ENCODE results near the gene MUC4.

MUC4 gene

DNA sequence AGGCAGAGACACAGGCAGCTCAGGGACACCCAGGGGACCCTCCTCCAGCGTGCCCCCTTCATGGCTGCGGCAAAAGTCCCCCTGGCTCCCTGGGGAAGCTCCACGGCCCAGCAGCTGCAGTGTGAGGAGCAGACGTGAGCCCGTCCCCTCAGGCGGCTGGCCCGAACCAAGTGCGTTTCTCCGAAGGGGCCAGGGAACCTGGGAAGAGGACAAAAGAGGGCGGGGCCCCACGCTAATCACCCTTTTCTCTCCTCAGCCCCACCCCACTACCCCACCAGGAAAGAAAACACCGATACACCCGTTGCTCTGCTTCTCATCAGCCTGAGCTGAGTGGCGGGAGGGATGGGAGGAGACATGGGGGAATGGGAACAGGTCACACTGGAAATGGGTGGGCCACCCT, at the start of gene MUC4:
Gene MUC4 (minus strand): TSS at position 174 of the 400 bp plus-strand sequence. CDS start 112 bp downstream, at position 62.
- Histone ChIP-seq H3K36me3 (replicated peaks) (no peaks in the 10 kb centered on the region), H3K27ac (no peak within 1 kb of the TSS), H3K4me3 (ENCODE audit: low read depth, low read length) (no peak within 1 kb of the TSS), H3K27me3 (replicated peaks) (peaks cover 2% of the 10 kb centered on the region)
- in situ Hi-C loops (cut with HindIII; ENCODE audit: low pct_ligation_motif_present, low sequenced_read_pairs) = no loop called here
- no peak for DNase-seq
- TF ChIP-seq, protein P1, sequence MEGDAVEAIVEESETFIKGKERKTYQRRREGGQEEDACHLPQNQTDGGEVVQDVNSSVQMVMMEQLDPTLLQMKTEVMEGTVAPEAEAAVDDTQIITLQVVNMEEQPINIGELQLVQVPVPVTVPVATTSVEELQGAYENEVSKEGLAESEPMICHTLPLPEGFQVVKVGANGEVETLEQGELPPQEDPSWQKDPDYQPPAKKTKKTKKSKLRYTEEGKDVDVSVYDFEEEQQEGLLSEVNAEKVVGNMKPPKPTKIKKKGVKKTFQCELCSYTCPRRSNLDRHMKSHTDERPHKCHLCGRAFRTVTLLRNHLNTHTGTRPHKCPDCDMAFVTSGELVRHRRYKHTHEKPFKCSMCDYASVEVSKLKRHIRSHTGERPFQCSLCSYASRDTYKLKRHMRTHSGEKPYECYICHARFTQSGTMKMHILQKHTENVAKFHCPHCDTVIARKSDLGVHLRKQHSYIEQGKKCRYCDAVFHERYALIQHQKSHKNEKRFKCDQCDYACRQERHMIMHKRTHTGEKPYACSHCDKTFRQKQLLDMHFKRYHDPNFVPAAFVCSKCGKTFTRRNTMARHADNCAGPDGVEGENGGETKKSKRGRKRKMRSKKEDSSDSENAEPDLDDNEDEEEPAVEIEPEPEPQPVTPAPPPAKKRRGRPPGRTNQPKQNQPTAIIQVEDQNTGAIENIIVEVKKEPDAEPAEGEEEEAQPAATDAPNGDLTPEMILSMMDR (IDR thresholded peaks at IDR 0.05; ENCODE audit: low read depth, low read length, missing control alignments) = no peak

GRCh38 chr3:195860456-195860855, 48.7 kb upstream of the MUC4 start:
- in situ Hi-C loops (cut with HindIII; ENCODE audit: low pct_ligation_motif_present, low sequenced_read_pairs) = no loop called here
- Histone ChIP-seq H3K27me3 (replicated peaks) (no peaks in the 10 kb centered on the region), H3K4me3 (ENCODE audit: low read depth, low read length) (no peak overlapping the region), H3K36me3 (replicated peaks) (no peaks in the 10 kb centered on the region), H3K27ac (no peak overlapping the region)
- TF ChIP-seq, protein P1 (IDR thresholded peaks at IDR 0.05; ENCODE audit: low read depth, low read length, missing control alignments) = no peak
- DNase-seq = no peak

DNA sequence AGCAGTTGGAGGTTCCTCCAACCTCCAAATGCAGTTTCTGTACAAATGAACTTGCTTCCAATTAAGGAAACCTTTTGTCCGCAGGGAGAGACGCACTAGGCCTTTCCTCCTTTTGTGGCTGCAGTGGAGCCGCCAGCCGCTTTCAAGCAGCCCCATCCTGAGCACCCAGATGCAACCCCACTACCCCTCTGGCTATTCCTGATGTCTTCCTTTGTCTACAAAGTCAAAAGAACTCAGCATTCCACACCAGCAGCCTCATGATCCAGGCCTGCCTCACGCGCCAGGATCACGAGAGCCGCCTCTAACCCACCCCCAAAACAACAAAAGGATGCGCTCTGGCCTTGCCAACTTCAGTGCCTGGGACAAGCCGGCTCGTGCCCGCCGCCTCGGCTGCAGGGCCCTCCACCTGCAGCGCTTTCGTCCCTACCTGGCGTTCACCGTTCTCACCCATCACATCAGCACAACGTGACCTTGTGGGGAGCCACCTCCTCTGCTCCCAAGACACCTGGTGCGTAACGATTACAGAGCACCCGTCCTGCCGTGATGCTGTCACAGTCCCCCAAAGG, 48.2 kb upstream of the MUC4 start:
- no peaks in the 10 kb centered on the region for H3K27me3 ChIP-seq (replicated peaks)
- H3K4me3 ChIP-seq (ENCODE audit: low read depth, low read length) = no peak overlapping the region
- in situ Hi-C loops (cut with HindIII; ENCODE audit: low pct_ligation_motif_present, low sequenced_read_pairs) = no loop called here
- H3K36me3 ChIP-seq (replicated peaks) = no peaks in the 10 kb centered on the region
- TF ChIP-seq, protein P1 (IDR thresholded peaks at IDR 0.05; ENCODE audit: low read depth, low read length, missing control alignments) = no peak
- H3K27ac ChIP-seq = no peak overlapping the region
- no peak for DNase-seq

DNA sequence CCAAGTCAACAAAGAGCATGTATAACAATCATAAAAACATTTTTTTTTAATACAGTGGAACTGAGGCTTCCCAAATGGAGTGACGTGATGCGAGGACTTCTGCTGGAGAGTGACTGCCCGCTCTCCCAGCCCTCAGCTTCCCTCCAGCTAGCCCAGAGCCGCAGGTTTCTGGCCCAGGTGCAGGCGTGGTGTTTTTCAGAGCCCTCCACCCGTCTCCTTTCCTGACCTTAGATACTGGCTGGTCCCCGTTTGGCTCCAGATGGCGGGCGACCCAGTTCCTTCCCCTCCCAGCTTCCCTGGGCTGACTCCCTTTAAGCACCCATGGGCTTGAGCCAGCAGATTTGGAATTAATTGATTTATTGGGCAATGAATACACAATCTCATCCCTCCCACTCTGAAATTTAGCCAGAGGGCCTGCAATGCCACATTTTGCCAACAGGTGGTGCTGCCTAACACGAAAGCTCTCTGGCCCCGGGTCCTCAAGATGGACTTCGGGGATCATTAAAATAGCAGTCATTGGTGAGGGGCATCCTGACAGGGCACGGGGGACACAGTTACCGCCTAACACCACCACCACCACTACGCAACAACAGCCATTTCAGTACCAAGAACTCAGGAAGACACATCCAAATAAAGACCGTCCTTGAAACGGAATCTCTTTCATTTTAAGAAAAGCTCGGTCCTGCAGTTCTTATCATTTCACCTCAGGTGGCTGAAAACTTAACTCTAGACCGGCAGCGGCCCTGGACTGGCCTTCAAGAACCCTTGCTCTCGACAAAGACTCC, 47.5 kb upstream of the MUC4 start:
- Histone ChIP-seq H3K4me3 (ENCODE audit: low read depth, low read length) (no peak overlapping the region), H3K27ac (no peak overlapping the region), H3K36me3 (replicated peaks) (no peaks in the 10 kb centered on the region), H3K27me3 (replicated peaks) (no peaks in the 10 kb centered on the region)
- TF ChIP-seq, protein P1 (IDR thresholded peaks at IDR 0.05; ENCODE audit: low read depth, low read length, missing control alignments) = peak; percentile 97
- in situ Hi-C loops (cut with HindIII; ENCODE audit: low pct_ligation_motif_present, low sequenced_read_pairs) = no loop called here
- peak; percentile 59 for DNase-seq

- DNase-seq = no peak
- Histone ChIP-seq H3K27me3 (replicated peaks) (no peaks in the 10 kb centered on the region), H3K4me3 (ENCODE audit: low read depth, low read length) (no peak overlapping the region), H3K27ac (no peak overlapping the region), H3K36me3 (replicated peaks) (no peaks in the 10 kb centered on the region)
- TF ChIP-seq, protein P1 (IDR thresholded peaks at IDR 0.05; ENCODE audit: low read depth, low read length, missing control alignments) = no peak
- in situ Hi-C loops (cut with HindIII; ENCODE audit: low pct_ligation_motif_present, low sequenced_read_pairs) = no loop called here
Measured at GRCh38 chr3:195856410-195857084, 44.8 kb upstream of the MUC4 start.
